GM10266 (cell line): Measurements from ENCODE around the gene GALNT18.

Experiments used
- DNase-seq: peaks from one replicate; pipeline ENCODE4 v3.0.0; 2012; ENCODE audit errors: extremely low spot score
- TF ChIP-seq, protein P1 (sequence below): IDR thresholded peaks from 2 replicates; pipeline ENCODE4 v1.5.1; 2012; ENCODE audit warnings: mild to moderate bottlenecking, low read depth; ENCODE audit not compliant: control insufficient read depth, insufficient read depth; ENCODE audit errors: missing control alignments

The GALNT18 gene

DNA sequence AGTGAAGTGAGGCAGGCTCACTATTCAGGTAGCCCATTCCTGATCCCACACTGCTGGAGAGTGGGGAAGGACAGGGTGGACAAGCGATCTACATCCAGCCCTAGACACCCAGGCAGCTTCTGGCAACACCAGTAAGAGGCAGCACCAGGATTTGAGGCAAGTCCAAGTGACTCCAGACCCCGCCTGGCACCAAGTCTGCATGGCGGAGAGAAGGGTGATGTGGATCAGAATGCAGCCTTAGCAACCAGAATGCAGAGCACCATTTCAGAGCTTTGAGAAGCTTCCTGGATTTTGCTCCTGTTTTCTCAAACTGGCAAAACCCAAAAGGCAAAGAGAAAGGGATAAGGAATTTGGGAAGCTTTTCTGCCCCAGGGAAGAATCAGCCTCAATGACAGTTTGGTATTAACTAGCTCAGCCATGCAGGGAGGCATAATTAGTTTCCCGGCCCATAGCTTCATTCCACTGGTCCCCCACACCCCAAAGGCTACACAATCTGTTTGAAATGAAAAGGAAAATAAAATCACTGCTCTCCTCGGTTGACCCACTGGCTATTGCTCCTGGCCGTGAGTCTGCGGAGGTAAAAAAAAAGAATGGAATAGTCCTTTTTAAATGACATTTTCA lies 17.3 kb downstream of the GALNT18 start:
- no peak for DNase-seq
- TF ChIP-seq, protein P1, sequence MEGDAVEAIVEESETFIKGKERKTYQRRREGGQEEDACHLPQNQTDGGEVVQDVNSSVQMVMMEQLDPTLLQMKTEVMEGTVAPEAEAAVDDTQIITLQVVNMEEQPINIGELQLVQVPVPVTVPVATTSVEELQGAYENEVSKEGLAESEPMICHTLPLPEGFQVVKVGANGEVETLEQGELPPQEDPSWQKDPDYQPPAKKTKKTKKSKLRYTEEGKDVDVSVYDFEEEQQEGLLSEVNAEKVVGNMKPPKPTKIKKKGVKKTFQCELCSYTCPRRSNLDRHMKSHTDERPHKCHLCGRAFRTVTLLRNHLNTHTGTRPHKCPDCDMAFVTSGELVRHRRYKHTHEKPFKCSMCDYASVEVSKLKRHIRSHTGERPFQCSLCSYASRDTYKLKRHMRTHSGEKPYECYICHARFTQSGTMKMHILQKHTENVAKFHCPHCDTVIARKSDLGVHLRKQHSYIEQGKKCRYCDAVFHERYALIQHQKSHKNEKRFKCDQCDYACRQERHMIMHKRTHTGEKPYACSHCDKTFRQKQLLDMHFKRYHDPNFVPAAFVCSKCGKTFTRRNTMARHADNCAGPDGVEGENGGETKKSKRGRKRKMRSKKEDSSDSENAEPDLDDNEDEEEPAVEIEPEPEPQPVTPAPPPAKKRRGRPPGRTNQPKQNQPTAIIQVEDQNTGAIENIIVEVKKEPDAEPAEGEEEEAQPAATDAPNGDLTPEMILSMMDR = no peak

DNA sequence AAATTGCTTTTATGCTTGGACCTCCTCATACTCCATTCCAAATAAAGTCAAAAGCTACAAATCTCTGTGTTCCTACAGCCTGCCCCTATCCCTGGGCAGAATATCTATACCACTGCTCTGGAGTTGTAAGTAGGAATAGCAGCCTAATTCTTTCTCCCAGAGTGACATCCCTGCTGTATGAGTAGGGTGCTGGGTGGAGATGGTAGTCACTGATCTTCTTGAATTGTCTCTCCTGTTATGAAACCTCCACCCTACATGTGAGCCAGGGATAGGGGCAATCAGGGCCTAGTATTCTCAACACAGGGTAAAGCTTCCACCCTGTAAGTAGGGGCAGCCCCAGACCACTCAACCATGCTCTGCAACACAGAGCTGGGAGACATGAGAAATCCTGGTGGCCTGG lies 19.8 kb downstream of the GALNT18 start:
- TF ChIP-seq, protein P1 = no peak
- no peak for DNase-seq

DNA sequence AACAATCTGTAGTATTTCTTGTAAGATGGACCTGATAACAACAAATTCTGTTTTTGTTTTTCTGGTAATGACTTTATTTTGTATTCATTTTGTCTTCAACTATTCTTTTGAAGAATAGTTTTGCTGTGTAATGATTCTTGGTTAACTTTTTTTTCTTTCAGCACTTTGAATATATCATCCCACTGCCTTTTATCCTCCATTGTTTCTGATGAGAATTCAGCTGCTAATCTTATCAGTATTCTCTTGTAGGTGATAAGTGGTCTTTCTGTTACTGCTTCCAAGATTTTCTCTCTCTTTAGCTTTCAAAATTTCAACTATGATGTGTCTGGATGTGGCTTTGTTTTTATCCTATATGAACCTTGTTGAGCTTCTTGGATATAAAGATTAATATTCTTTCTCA lies 21.5 kb downstream of the GALNT18 start:
- TF ChIP-seq, protein P1 = no peak

DNA sequence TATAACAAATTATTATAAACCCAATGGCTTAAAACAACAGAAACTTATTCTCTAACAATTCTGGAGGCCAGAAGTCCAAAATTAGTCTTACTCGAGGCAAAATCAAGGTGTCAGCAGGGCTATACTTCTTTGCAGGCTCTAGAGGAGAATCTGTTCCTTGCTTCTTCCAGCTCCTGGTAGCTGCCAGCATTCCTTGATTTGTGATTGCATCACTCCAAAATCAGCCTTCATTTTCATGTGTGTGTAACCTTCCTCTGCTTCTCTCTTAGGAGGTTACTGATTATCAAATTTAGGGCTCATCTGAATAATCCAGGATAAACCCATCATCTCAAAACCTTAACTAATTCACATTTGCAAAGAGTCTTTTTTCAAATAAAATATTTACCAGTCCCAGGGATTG lies 23.6 kb downstream of the GALNT18 start:
- DNase-seq = no peak
- TF ChIP-seq, protein P1 = no peak

More for the DNA sequence above, 21.5 kb downstream of the GALNT18 start:
- no peak for DNase-seq

DNA sequence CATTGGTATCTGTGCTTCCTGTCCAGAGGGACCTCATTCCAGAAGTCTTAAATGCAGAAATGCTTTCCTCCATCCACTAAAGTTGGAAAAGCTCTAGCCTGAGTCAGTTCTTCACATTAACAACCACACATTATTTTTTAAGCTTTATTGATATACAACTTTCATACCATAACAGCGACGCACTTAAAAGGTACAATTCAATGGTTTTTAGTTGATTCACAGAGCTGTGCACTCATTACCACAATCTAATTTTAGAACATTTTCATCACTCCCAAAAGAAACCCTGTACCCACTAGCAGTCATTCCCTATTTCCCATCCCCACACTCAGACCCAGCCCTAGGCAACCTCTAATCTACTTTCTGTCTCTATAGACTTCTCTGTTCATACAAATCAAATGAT lies 27.6 kb downstream of the GALNT18 start:
- DNase-seq = no peak
- TF ChIP-seq, protein P1 = no peak

DNA sequence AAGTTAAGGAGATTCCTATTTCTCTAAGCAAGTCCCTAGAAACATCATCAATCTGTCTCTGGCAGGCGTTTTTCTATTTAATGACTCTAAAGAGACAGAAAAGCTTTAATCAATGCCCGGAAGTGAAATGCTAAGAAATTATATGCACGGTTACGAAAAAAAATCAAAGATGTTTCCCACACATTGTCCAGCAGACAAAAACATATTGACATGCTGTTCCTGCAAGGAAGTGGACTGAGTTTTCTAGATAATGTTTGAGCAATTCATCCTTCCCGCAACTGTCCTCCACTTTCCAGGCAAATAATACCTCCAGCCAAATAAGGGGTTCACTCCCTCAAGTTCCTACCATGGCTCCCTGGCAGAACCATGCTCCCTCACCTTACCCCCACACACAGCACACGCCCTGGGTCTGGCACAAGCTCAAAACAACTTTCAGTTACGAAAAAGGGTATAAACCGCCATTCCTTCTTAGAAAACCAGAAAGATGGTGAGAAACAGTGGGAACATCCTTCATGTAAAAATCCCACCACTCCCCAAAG lies 29.6 kb downstream of the GALNT18 start:
- no peak for DNase-seq
- TF ChIP-seq, protein P1 = no peak

DNA sequence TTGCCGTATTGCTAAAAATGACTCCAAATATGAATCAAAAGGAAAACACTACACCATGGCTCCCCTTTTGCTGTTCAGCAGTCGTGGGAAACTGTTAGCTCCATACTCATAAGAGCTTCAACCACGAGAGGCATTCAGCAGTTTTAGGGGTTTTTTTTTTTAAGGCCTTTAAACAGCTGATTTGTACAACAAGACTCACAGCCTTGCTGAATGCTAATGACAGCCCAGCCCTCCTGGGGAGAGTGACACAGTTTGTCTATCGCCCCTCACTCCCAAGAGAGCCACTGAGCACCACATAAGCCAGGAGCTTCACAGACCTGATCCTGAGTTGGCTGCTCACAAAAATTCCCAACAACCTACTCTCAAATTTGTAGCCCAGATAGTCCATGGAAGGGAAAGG lies 32.4 kb downstream of the GALNT18 start:
- TF ChIP-seq, protein P1 = no peak
- no peak for DNase-seq
